ENCODE results near the gene CLDN3. TPM values are rescaled to one million over a fixed set of nuclear protein-coding genes. Genes with fewer than 3 reads are reported as not detected.
A peak's percentile ranks its signal among the peaks of the same experiment; 100 is the strongest.
"Not testable (repeated sequence)": the region's sequence is repeated elsewhere in the genome, so short reads cannot be mapped to it uniquely, and the experiment has no call there.

CLDN3 gene
- total RNA-seq, 1 experiment from 2014 or later: 21.0 TPM

- POLR2A ChIA-PET: no interaction called here
These were observed 46.3 kb downstream of the CLDN3 start for GRCh38 chr7:73723813-73724212.

DNA sequence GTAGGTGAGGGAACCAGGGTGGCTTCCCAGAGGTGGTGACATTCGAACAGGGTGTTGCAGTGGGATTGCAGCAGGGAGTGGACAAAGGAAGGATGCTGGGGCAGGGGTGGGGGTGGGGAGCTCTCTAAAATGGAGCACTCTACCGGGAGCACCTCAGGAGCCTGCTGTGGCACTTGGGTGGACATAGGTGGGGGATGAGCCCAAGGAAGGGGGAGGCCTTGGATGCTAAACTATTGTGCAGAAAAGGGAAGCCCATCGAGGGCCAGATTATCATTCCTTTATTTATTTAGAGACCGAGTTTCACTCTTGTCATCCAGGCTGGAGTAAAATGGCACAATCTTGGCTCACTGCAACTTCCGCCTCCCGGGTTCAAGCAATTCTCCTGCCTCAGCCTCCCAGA, 47.3 kb downstream of the CLDN3 start:
- H3K4me1 Mint-ChIP-seq (ENCODE audit: low read depth, unreplicated experiment): peaks cover 7% of the 10 kb centered on the region
- TF ChIP-seq, protein P1, sequence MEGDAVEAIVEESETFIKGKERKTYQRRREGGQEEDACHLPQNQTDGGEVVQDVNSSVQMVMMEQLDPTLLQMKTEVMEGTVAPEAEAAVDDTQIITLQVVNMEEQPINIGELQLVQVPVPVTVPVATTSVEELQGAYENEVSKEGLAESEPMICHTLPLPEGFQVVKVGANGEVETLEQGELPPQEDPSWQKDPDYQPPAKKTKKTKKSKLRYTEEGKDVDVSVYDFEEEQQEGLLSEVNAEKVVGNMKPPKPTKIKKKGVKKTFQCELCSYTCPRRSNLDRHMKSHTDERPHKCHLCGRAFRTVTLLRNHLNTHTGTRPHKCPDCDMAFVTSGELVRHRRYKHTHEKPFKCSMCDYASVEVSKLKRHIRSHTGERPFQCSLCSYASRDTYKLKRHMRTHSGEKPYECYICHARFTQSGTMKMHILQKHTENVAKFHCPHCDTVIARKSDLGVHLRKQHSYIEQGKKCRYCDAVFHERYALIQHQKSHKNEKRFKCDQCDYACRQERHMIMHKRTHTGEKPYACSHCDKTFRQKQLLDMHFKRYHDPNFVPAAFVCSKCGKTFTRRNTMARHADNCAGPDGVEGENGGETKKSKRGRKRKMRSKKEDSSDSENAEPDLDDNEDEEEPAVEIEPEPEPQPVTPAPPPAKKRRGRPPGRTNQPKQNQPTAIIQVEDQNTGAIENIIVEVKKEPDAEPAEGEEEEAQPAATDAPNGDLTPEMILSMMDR (IDR thresholded peaks at IDR 0.05; ENCODE audit: insufficient read depth in 1 of 2, low read depth in 1 of 2, low read length in 1 of 2, severe bottlenecking in 1 of 2, unreplicated experiment in 1 of 2): no peak
- H3K4me3 ChIP-seq (ENCODE audit: low read depth, low read length): no peak overlapping the region
- DNase-seq: no peak
- BruUV-seq (replicated peaks): no TSS peak
- no peaks in the 10 kb centered on the region for H3K36me3 ChIP-seq (ENCODE audit: control insufficient read depth, insufficient read depth, low read length)
- intact Hi-C loops (cut with micrococcal nuclease; ENCODE audit: unreplicated experiment): no loop called here
- no peak overlapping the region for H3K27ac Mint-ChIP-seq (ENCODE audit: unreplicated experiment)
- no peaks in the 10 kb centered on the region for H3K27me3 ChIP-seq (replicated peaks; ENCODE audit: control insufficient read depth, insufficient read depth, low read length)
- CTCF ChIA-PET: no interaction called here
- POLR2A ChIA-PET: no interaction called here
- no peaks in the 10 kb centered on the region for H3K27me3 Mint-ChIP-seq (ENCODE audit: insufficient read depth, unreplicated experiment)
- no peak overlapping the region for H3K4me3 Mint-ChIP-seq (ENCODE audit: unreplicated experiment)
- peaks cover 11% of the 10 kb centered on the region for H3K4me1 ChIP-seq
- peaks cover 7% of the 10 kb centered on the region for H3K36me3 Mint-ChIP-seq (ENCODE audit: insufficient read depth, unreplicated experiment)
- H3K9me3 ChIP-seq: no peaks in the 10 kb centered on the region
- H3K9me3 Mint-ChIP-seq (ENCODE audit: unreplicated experiment): no peaks in the 10 kb centered on the region

More at GRCh38 chr7:73723813-73724212, 46.3 kb downstream of the CLDN3 start:
- Mint-ChIP-seq H3K27me3 (ENCODE audit: insufficient read depth, unreplicated experiment) (no peaks in the 10 kb centered on the region), H3K27ac (ENCODE audit: unreplicated experiment) (no peak overlapping the region), H3K9me3 (ENCODE audit: unreplicated experiment) (no peaks in the 10 kb centered on the region), H3K4me1 (ENCODE audit: low read depth, unreplicated experiment) (peaks cover 7% of the 10 kb centered on the region), H3K4me3 (ENCODE audit: unreplicated experiment) (no peak overlapping the region), H3K36me3 (ENCODE audit: insufficient read depth, unreplicated experiment) (peaks cover 7% of the 10 kb centered on the region)
- BruUV-seq (replicated peaks): no TSS peak
- intact Hi-C loops (cut with micrococcal nuclease; ENCODE audit: unreplicated experiment): loop anchor here (2.0 kb wide), 2 partner anchors 55 to 77 kb away; no protein-coding TSS in a partner anchor
- CTCF ChIA-PET: no interaction called here
- Histone ChIP-seq H3K36me3 (ENCODE audit: control insufficient read depth, insufficient read depth, low read length) (no peaks in the 10 kb centered on the region), H3K27me3 (replicated peaks; ENCODE audit: control insufficient read depth, insufficient read depth, low read length) (no peaks in the 10 kb centered on the region), H3K4me3 (ENCODE audit: low read depth, low read length) (no peak overlapping the region), H3K9me3 (no peaks in the 10 kb centered on the region), H3K4me1 (peaks cover under 1% of the 10 kb centered on the region)
- no peak for DNase-seq
- TF ChIP-seq, protein P1 (IDR thresholded peaks at IDR 0.05; ENCODE audit: insufficient read depth in 1 of 2, low read depth in 1 of 2, low read length in 1 of 2, severe bottlenecking in 1 of 2, unreplicated experiment in 1 of 2): no peak

DNA sequence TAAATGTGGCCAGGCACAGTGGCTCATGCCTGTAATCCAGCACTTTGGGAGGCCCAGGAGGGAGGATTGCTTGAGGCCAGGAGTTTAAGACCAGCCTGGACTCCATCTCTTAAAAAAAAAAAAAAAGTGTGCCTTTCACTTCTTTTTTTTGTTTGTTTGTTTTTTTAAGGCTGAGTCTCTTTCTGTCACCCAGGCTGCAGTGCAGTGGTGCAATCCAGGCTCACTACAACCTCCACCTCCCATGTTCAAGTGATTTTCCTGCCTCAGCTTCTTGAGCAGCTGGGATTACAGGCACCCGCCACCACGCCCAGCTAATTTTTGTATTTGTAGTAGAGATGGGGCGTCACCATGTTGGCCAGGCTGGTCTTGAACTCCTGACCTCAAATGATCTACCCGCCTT, 47.9 kb downstream of the CLDN3 start:
- H3K27ac Mint-ChIP-seq (ENCODE audit: unreplicated experiment); H3K36me3 ChIP-seq (ENCODE audit: control insufficient read depth, insufficient read depth, low read length); H3K27me3 Mint-ChIP-seq (ENCODE audit: insufficient read depth, unreplicated experiment); H3K4me3 ChIP-seq (ENCODE audit: low read depth, low read length); CTCF ChIA-PET; H3K9me3 Mint-ChIP-seq (ENCODE audit: unreplicated experiment); H3K9me3 ChIP-seq; BruUV-seq (replicated peaks); POLR2A ChIA-PET; H3K4me1 Mint-ChIP-seq (ENCODE audit: low read depth, unreplicated experiment); DNase-seq; H3K27me3 ChIP-seq (replicated peaks; ENCODE audit: control insufficient read depth, insufficient read depth, low read length); H3K4me3 Mint-ChIP-seq (ENCODE audit: unreplicated experiment); intact Hi-C loops (cut with micrococcal nuclease; ENCODE audit: unreplicated experiment); H3K36me3 Mint-ChIP-seq (ENCODE audit: insufficient read depth, unreplicated experiment): not testable (repeated sequence)
- peaks cover 17% of the 10 kb centered on the region for H3K4me1 ChIP-seq

- intact Hi-C loops (cut with micrococcal nuclease; ENCODE audit: unreplicated experiment): no loop called here
- H3K4me1 Mint-ChIP-seq (ENCODE audit: low read depth, unreplicated experiment): peaks cover 12% of the 10 kb centered on the region
- CTCF ChIA-PET: no interaction called here
These were observed 48.7 kb downstream of the CLDN3 start for GRCh38 chr7:73721377-73721817.

DNA sequence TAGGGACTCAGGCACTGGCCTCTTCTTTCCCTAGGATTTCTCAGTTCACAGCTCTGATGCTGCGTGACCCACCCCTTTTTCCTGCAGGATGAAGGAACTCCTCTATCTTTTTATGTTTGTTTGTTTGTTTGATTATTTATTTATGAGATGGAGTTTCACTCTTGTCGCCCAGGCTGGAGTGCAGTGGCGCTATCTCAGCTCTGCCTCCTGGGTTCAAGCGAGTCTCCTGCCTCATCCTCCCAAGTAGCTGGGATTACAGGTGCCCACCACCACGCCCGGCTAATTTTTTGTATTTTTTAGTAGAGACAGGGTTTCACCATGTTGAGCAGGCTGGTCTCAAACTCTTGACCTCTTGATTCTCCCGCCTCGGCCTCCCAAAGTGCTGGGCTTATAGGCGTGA, 49.6 kb downstream of the CLDN3 start:
- CTCF ChIA-PET: interaction anchor here (1.2 to 1.6 kb wide), 3 partner anchors 8 to 113 kb away, joined by 3 to 7 read pairs (median 5); partner anchors contain the start of gene ABHD11
- peak overlapping the region; percentile 75 for H3K27ac Mint-ChIP-seq (ENCODE audit: unreplicated experiment)

More at GRCh38 chr7:73721377-73721817, 48.7 kb downstream of the CLDN3 start:
- DNase-seq: no peak
- H3K27me3 ChIP-seq (replicated peaks; ENCODE audit: control insufficient read depth, insufficient read depth, low read length): no peaks in the 10 kb centered on the region
- peaks cover 22% of the 10 kb centered on the region for H3K4me1 ChIP-seq
- POLR2A ChIA-PET: no interaction called here
- BruUV-seq (replicated peaks): no TSS peak
- TF ChIP-seq, protein P1 (IDR thresholded peaks at IDR 0.05; ENCODE audit: insufficient read depth in 1 of 2, low read depth in 1 of 2, low read length in 1 of 2, severe bottlenecking in 1 of 2, unreplicated experiment in 1 of 2): no peak
- Mint-ChIP-seq H3K36me3 (ENCODE audit: insufficient read depth, unreplicated experiment) (peaks cover 11% of the 10 kb centered on the region), H3K4me3 (ENCODE audit: unreplicated experiment) (peak overlapping the region; percentile 64), H3K27ac (ENCODE audit: unreplicated experiment) (no peak overlapping the region), H3K9me3 (ENCODE audit: unreplicated experiment) (no peaks in the 10 kb centered on the region), H3K27me3 (ENCODE audit: insufficient read depth, unreplicated experiment) (no peaks in the 10 kb centered on the region)
- H3K36me3 ChIP-seq (ENCODE audit: control insufficient read depth, insufficient read depth, low read length): no peaks in the 10 kb centered on the region; the same call in 1 of the 2 replicates
- H3K4me3 ChIP-seq (ENCODE audit: low read depth, low read length): no peak overlapping the region
- no peaks in the 10 kb centered on the region for H3K9me3 ChIP-seq

More for the DNA sequence above, 49.6 kb downstream of the CLDN3 start:
- intact Hi-C loops (cut with micrococcal nuclease; ENCODE audit: unreplicated experiment); H3K9me3 ChIP-seq; H3K27me3 ChIP-seq (replicated peaks; ENCODE audit: control insufficient read depth, insufficient read depth, low read length); BruUV-seq (replicated peaks); H3K4me3 ChIP-seq (ENCODE audit: low read depth, low read length); H3K36me3 ChIP-seq (ENCODE audit: control insufficient read depth, insufficient read depth, low read length); H3K9me3 Mint-ChIP-seq (ENCODE audit: unreplicated experiment); DNase-seq; H3K27me3 Mint-ChIP-seq (ENCODE audit: insufficient read depth, unreplicated experiment): not testable (repeated sequence)
- peaks cover 17% of the 10 kb centered on the region for H3K36me3 Mint-ChIP-seq (ENCODE audit: insufficient read depth, unreplicated experiment)
- H3K4me1 ChIP-seq: peaks cover 30% of the 10 kb centered on the region
- POLR2A ChIA-PET: interaction anchor here (0.6 to 1.1 kb wide), 3 partner anchors 14 to 167 kb away, joined by 4 read pairs; partner anchors contain the start of gene MLXIPL
- H3K4me1 Mint-ChIP-seq (ENCODE audit: low read depth, unreplicated experiment): peaks cover 16% of the 10 kb centered on the region
- peak overlapping the region; percentile 73 for H3K4me3 Mint-ChIP-seq (ENCODE audit: unreplicated experiment)
